Testis (tissue), 3 donors: ENCODE data around the gene C6orf89. TPM values are rescaled to one million over a fixed set of nuclear protein-coding genes. Genes with fewer than 3 reads are reported as not detected.
A peak's percentile ranks its signal among the peaks of the same experiment; 100 is the strongest.

Experiments
- DNase-seq: peaks from one replicate; pipeline ENCODE4 v3.0.0-alpha.2; 2019
- H3K27ac ChIP-seq, 2 donors: fragments of 200-600 bp; sonication (generic); one replicate each; pipeline ENCODE4 v1.5.1; 2019
- H3K27me3 ChIP-seq: fragments of 200-600 bp; sonication (generic); one replicate; pipeline ENCODE4 v1.5.1; 2019
- H3K36me3 ChIP-seq: fragments of 200-600 bp; sonication (generic); one replicate; pipeline ENCODE4 v1.5.1; 2017; ENCODE audit warnings: low read depth; ENCODE audit errors: missing control alignments
- H3K4me1 ChIP-seq: fragments of 200-600 bp; sonication (generic); one replicate; pipeline ENCODE4 v1.5.1; 2019
- H3K4me3 ChIP-seq, 2 donors: fragments of 200-600 bp; sonication (generic); one replicate each; pipeline ENCODE4 v1.5.1; 2017 to 2019
- H3K9me3 ChIP-seq: fragments of 200-600 bp; sonication (generic); one replicate; pipeline ENCODE4 v1.5.1; 2017
- CTCF ChIP-seq, 3 experiments: fragments of 450-650 bp in 2 of 3; fragments of 200-600 bp in 1 of 3; sonication (generic) in 1 of 3; IDR thresholded peaks; one replicate each; pipeline ENCODE4 v1.5.1; 2016 to 2019; ENCODE audit warnings: antibody characterized with exemption in 3 of 3, mild to moderate bottlenecking in 2 of 3, moderate library complexity in 1 of 3
- POLR2A ChIP-seq: fragments of 450-650 bp; IDR thresholded peaks from one replicate; pipeline ENCODE4 v1.6.1; 2017; ENCODE audit warnings: antibody characterized with exemption, mild to moderate bottlenecking, moderate library complexity
- WGBS, 2 donors: methylation state at CpG; one replicate each; pipeline ENCODE4 v1.1.5; 2018; 5-methylcytosine and 5-hydroxymethylcytosine counted together
- intact Hi-C: fragments of 100-400 bp; cut with DNase I; formaldehyde crosslinking; loops from one replicate; pipeline ENCODE4 v1.15.1; 2023; ENCODE audit warnings: low total_unique reads
- polyA plus RNA-seq: library from polyadenylated mRNA; stranded (reverse); fragments of 350-450 nt; fragmentation: Illumina TruSeq; extraction: RNeasy Lipid Tissue Mini Kit (QIAGEN cat#74804); gene quantifications from one replicate; pipeline ENCODE4 v1.2.3, GENCODE V29; 2014; ENCODE audit warnings: low read depth, low replicate concordance; ENCODE audit not compliant: insufficient read depth
- total RNA-seq, 2 donors: library from RNA; depleted of rRNA; stranded (reverse); fragments of >200 nt; gene quantifications; one replicate each; pipeline ENCODE4 v1.2.3, GENCODE V29; 2016

C6orf89 gene
- total and polyA plus RNA-seq, 3 donors from 2014 or later: 78.9 to 93.6 (median 80.3) TPM

- intact Hi-C loops: loop anchor here (5.0 kb wide), 1 partner anchor 81 kb away; no protein-coding TSS in a partner anchor
- H3K4me3 ChIP-seq: no peak overlapping the region
- peaks cover 57% of the 10 kb centered on the region for H3K4me1 ChIP-seq
- WGBS, 2 donors: 84 to 89% methylated on average over 6 of the region's 6 CpGs
- H3K9me3 ChIP-seq: no peaks in the 10 kb centered on the region
- TF ChIP-seq POLR2A (no peak), CTCF (IDR thresholded peaks at IDR 0.05) (no peak)
- DNase-seq: no peak
- no peaks in the 10 kb centered on the region for H3K36me3 ChIP-seq
- H3K27ac ChIP-seq: peak overlapping the region in 1 of 2 donors; percentile 68
- no peaks in the 10 kb centered on the region for H3K27me3 ChIP-seq
Observed at GRCh38 chr6:36847991-36848390, 37.8 kb upstream of the C6orf89 start.

GRCh38 chr6:36848658-36849441 lies 36.9 kb upstream of the C6orf89 start:
- peak overlapping the region; percentile 9 to 68 for H3K27ac ChIP-seq
- DNase-seq: peak; percentile 94
- no peak for TF ChIP-seq POLR2A
- no peak for TF ChIP-seq CTCF (IDR thresholded peaks at IDR 0.05)
- 20 to 30% methylated on average over 26 of the region's 26 CpGs for WGBS, 2 donors
- intact Hi-C loops: loop anchor here (5.0 kb wide), 1 partner anchor 82 kb away; no protein-coding TSS in a partner anchor
- H3K36me3 ChIP-seq: no peaks in the 10 kb centered on the region
- peaks cover 53% of the 10 kb centered on the region for H3K4me1 ChIP-seq
- no peaks in the 10 kb centered on the region for H3K27me3 ChIP-seq
- no peaks in the 10 kb centered on the region for H3K9me3 ChIP-seq
- no peak overlapping the region for H3K4me3 ChIP-seq

- intact Hi-C loops: no loop called here
- TF ChIP-seq POLR2A (no peak), CTCF (IDR thresholded peaks at IDR 0.05) (no peak)
- WGBS, 2 donors: 89 to 90% methylated on average over 9 of the region's 9 CpGs
- no peaks in the 10 kb centered on the region for H3K9me3 ChIP-seq
- H3K4me1 ChIP-seq: peaks cover 53% of the 10 kb centered on the region
- H3K4me3 ChIP-seq: no peak overlapping the region
- DNase-seq: no peak
- peak overlapping the region in 1 of 2 donors; percentile 8 for H3K27ac ChIP-seq
- no peaks in the 10 kb centered on the region for H3K27me3 ChIP-seq
- no peaks in the 10 kb centered on the region for H3K36me3 ChIP-seq
Observed at GRCh38 chr6:36850021-36850420, 35.7 kb upstream of the C6orf89 start.

GRCh38 chr6:36851149-36851614 lies 34.6 kb upstream of the C6orf89 start:
- Histone ChIP-seq H3K36me3 (no peaks in the 10 kb centered on the region), H3K4me1 (peaks cover 49% of the 10 kb centered on the region), H3K9me3 (no peaks in the 10 kb centered on the region), H3K27ac (peak overlapping the region in 1 of 2 donors; percentile 12), H3K4me3 (no peak overlapping the region), H3K27me3 (no peaks in the 10 kb centered on the region)
- WGBS, 2 donors: 30 to 68% methylated on average over 2 to 3 of the region's 3 CpGs
- DNase-seq: peak; percentile 82
- intact Hi-C loops: no loop called here
- TF ChIP-seq CTCF (IDR thresholded peaks at IDR 0.05) (peak; percentile 77 to 80 (median 78)), POLR2A (no peak)
